CD4-positive, alpha-beta memory T cell (primary cell): ENCODE measurements around the gene CACFD1. TPM values are rescaled to one million over a fixed set of nuclear protein-coding genes. Genes with fewer than 3 reads are reported as not detected.
"Not testable (repeated sequence)": the region's sequence is repeated elsewhere in the genome, so short reads cannot be mapped to it uniquely, and the experiment has no call there.

Source experiments
- CTCF ChIA-PET: fragments of 350-600 bp; sonication (Branson Sonifier 250); formaldehyde crosslinking; loops from one replicate; lab custom pipeline; 2021; ENCODE audit warnings: inconsistent platforms; ENCODE audit not compliant: partially characterized antibody; lab: Charles Lee
- POLR2A ChIA-PET: fragments of 350-600 bp; sonication (Branson Sonifier 250); formaldehyde crosslinking; loops from one replicate; lab custom pipeline; 2021; ENCODE audit not compliant: partially characterized antibody; lab: Charles Lee
- DNase-seq, 5 donors: peaks; one replicate each; pipeline versions ENCODE4 v3.0.0 to v3.0.0-alpha.2; 2020 to 2022; ENCODE audit warnings: mixed read lengths in 1 of 5
- H3K27ac ChIP-seq: one replicate; pipeline ENCODE4 v1.7.0; 2013; ENCODE audit warnings: low read depth, low read length
- H3K27me3 ChIP-seq: 2 replicates; pipeline ENCODE4 v1.7.0; 2013; ENCODE audit warnings: mild to moderate bottlenecking, low read length, moderate library complexity; ENCODE audit not compliant: insufficient read depth
- H3K36me3 ChIP-seq: 2 replicates; pipeline ENCODE4 v1.7.0; 2013; ENCODE audit warnings: mild to moderate bottlenecking, low read length, moderate library complexity; ENCODE audit not compliant: insufficient read depth
- H3K4me1 ChIP-seq: 2 replicates; pipeline ENCODE4 v1.7.0; 2013; ENCODE audit warnings: mild to moderate bottlenecking, low read length, moderate library complexity; ENCODE audit not compliant: insufficient read depth
- H3K4me3 ChIP-seq, 2 donors: one replicate each; pipeline ENCODE4 v1.7.0; 2013; ENCODE audit warnings: low read length in 2 of 2, mild to moderate bottlenecking in 1 of 2
- H3K9me3 ChIP-seq, 2 donors: one replicate each; pipeline ENCODE4 v1.7.0; 2013; ENCODE audit warnings: low read length in 2 of 2, control low read depth in 1 of 2; ENCODE audit not compliant: control insufficient read depth in 1 of 2
- H3K27ac Mint-ChIP-seq, 7 donors: one replicate each; pipeline ENCODE4 v1.8.0; 2020 to 2021; ENCODE audit warnings: mixed read lengths in 7 of 7, mild to moderate bottlenecking in 6 of 7, inconsistent platforms in 3 of 7, moderate library complexity in 3 of 7
- H3K27me3 Mint-ChIP-seq, 2 donors: one replicate each; pipeline ENCODE4 v1.8.0; 2020 to 2021; ENCODE audit warnings: mixed read lengths in 2 of 2
- H3K36me3 Mint-ChIP-seq, 2 donors: one replicate each; pipeline ENCODE4 v1.8.0; 2020 to 2021; ENCODE audit warnings: mixed read lengths in 2 of 2, inconsistent platforms in 1 of 2, mild to moderate bottlenecking in 1 of 2
- H3K4me1 Mint-ChIP-seq, 4 donors: one replicate each; pipeline ENCODE4 v1.8.0; 2020 to 2021; ENCODE audit warnings: mixed read lengths in 4 of 4, mild to moderate bottlenecking in 1 of 4
- H3K4me3 Mint-ChIP-seq, 8 donors: one replicate each; pipeline ENCODE4 v1.8.0; 2020 to 2021; ENCODE audit warnings: mixed read lengths in 8 of 8, mild to moderate bottlenecking in 7 of 8, moderate library complexity in 6 of 8, inconsistent platforms in 3 of 8
- H3K9me3 Mint-ChIP-seq, 8 donors: one replicate each; pipeline ENCODE4 v1.8.0; 2020 to 2021; ENCODE audit warnings: mixed read lengths in 8 of 8, mild to moderate bottlenecking in 5 of 8, inconsistent platforms in 3 of 8, moderate library complexity in 1 of 8
- intact Hi-C: fragments of 100-400 bp; cut with micrococcal nuclease; formaldehyde crosslinking; loops from one replicate; pipeline ENCODE4 v1.15.1; 2023
- polyA plus RNA-seq, 2 donors: library from polyadenylated mRNA; unstranded; fragments of 300-500 nt; fragmentation: Illumina TruSeq; gene quantifications; one replicate each; pipeline ENCODE4 v1.2.3, GENCODE V29; 2021
- total RNA-seq, 2 experiments: library from RNA; stranded (reverse); gene quantifications; one replicate each; pipeline ENCODE4 v1.2.3, GENCODE V29; 2021

Gene CACFD1
- total and polyA plus RNA-seq, 4 experiments from 2014 or later, result 2.5 to 3.4 (median 2.8) TPM

GRCh38 chr9:133449760-133450159 is 10.0 kb upstream of the CACFD1 start:
- ChIA-PET CTCF (no interaction called here), POLR2A (no interaction called here)
- Histone ChIP-seq H3K9me3 (no peaks in the 10 kb centered on the region), H3K27ac (no peak overlapping the region), H3K27me3 (no peaks in the 10 kb centered on the region), H3K36me3 (no peaks in the 10 kb centered on the region), H3K4me1 (no peaks in the 10 kb centered on the region), H3K4me3 (no peak overlapping the region)
- Mint-ChIP-seq H3K9me3 (no peaks in the 10 kb centered on the region), H3K27ac (no peak overlapping the region), H3K4me3 (no peak overlapping the region), H3K36me3 (no peaks in the 10 kb centered on the region), H3K4me1 (no peaks in the 10 kb centered on the region), H3K27me3 (peaks cover 3 to 5% of the 10 kb centered on the region in 2 donors)
- intact Hi-C loops, result no loop called here
- peak in 1 of 5 donors; percentile 13 for DNase-seq

GRCh38 chr9:133451865-133452264 is 7.9 kb upstream of the CACFD1 start:
- H3K36me3 Mint-ChIP-seq, H3K4me3 Mint-ChIP-seq, H3K27me3 ChIP-seq, POLR2A ChIA-PET, H3K27ac Mint-ChIP-seq, H3K4me3 ChIP-seq, H3K27me3 Mint-ChIP-seq, intact Hi-C loops, H3K4me1 ChIP-seq, H3K9me3 Mint-ChIP-seq, H3K27ac ChIP-seq, H3K4me1 Mint-ChIP-seq, CTCF ChIA-PET, H3K36me3 ChIP-seq, H3K9me3 ChIP-seq: not testable (repeated sequence)
- peak in 1 of 5 donors; percentile 18 for DNase-seq

GRCh38 chr9:133452562-133452961 is 7.2 kb upstream of the CACFD1 start:
- Histone ChIP-seq H3K27ac (no peak overlapping the region), H3K9me3 (no peaks in the 10 kb centered on the region), H3K4me3 (no peak overlapping the region), H3K27me3 (no peaks in the 10 kb centered on the region), H3K4me1 (no peaks in the 10 kb centered on the region), H3K36me3 (no peaks in the 10 kb centered on the region)
- Mint-ChIP-seq H3K4me1 (no peaks in the 10 kb centered on the region), H3K36me3 (no peaks in the 10 kb centered on the region), H3K4me3 (no peak overlapping the region), H3K9me3 (no peaks in the 10 kb centered on the region), H3K27ac (no peak overlapping the region), H3K27me3 (peaks cover 0 to 3% of the 10 kb centered on the region in 2 donors)
- CTCF ChIA-PET, result interaction anchor here (1.0 kb wide), 1 partner anchor 266 kb away, joined by 3 read pairs; no protein-coding TSS in a partner anchor
- POLR2A ChIA-PET, result no interaction called here
- intact Hi-C loops, result no loop called here
- DNase-seq, result no peak

GRCh38 chr9:133453651-133454050 is 6.1 kb upstream of the CACFD1 start:
- peak in 1 of 5 donors; percentile 3 for DNase-seq
- no peak overlapping the region for H3K27ac Mint-ChIP-seq
- Histone ChIP-seq H3K9me3 (no peaks in the 10 kb centered on the region), H3K36me3 (no peaks in the 10 kb centered on the region), H3K27me3 (no peaks in the 10 kb centered on the region), H3K27ac (no peak overlapping the region), H3K4me3 (no peak overlapping the region), H3K4me1 (peaks cover 1% of the 10 kb centered on the region)
- H3K9me3 Mint-ChIP-seq, result no peaks in the 10 kb centered on the region
- POLR2A ChIA-PET, result no interaction called here
- no peaks in the 10 kb centered on the region for H3K36me3 Mint-ChIP-seq
- CTCF ChIA-PET, result no interaction called here
- intact Hi-C loops, result no loop called here
- peaks cover 0 to 2% (median 1%) of the 10 kb centered on the region in 4 donors for H3K4me1 Mint-ChIP-seq
- H3K4me3 Mint-ChIP-seq, result no peak overlapping the region
- peaks cover 0 to 3% of the 10 kb centered on the region in 2 donors for H3K27me3 Mint-ChIP-seq

GRCh38 chr9:133454325-133454724 is 5.5 kb upstream of the CACFD1 start:
- H3K4me1 Mint-ChIP-seq, result peaks cover 0 to 9% (median 4%) of the 10 kb centered on the region in 4 donors
- POLR2A ChIA-PET, result no interaction called here

GRCh38 chr9:133454943-133455673 is 4.7 kb upstream of the CACFD1 start:
- H3K27ac Mint-ChIP-seq, result peak overlapping the region in 1 of 7 donors; percentile 78
- ChIA-PET CTCF (no interaction called here), POLR2A (no interaction called here)
- H3K36me3 ChIP-seq, result no peaks in the 10 kb centered on the region
- H3K36me3 Mint-ChIP-seq, result peaks cover 0 to 4% of the 10 kb centered on the region in 2 donors
- H3K9me3 Mint-ChIP-seq, result no peaks in the 10 kb centered on the region
- no peak overlapping the region for H3K4me3 Mint-ChIP-seq
- peaks cover 10% of the 10 kb centered on the region for H3K4me1 ChIP-seq
- H3K27me3 Mint-ChIP-seq, result no peaks in the 10 kb centered on the region
- no peak overlapping the region for H3K4me3 ChIP-seq
- no peak overlapping the region for H3K27ac ChIP-seq
- peak in 1 of 5 donors; percentile 13 for DNase-seq
- H3K27me3 ChIP-seq, result no peaks in the 10 kb centered on the region
- intact Hi-C loops, result no loop called here
- H3K4me1 Mint-ChIP-seq, result peaks cover 0 to 16% (median 5%) of the 10 kb centered on the region in 4 donors
- H3K9me3 ChIP-seq, result no peaks in the 10 kb centered on the region

More at GRCh38 chr9:133454325-133454724, 5.5 kb upstream of the CACFD1 start:
- Histone ChIP-seq H3K4me3 (no peak overlapping the region), H3K27me3 (no peaks in the 10 kb centered on the region), H3K4me1 (peaks cover 8% of the 10 kb centered on the region), H3K27ac (no peak overlapping the region), H3K9me3 (no peaks in the 10 kb centered on the region), H3K36me3 (no peaks in the 10 kb centered on the region)
- no peaks in the 10 kb centered on the region for H3K27me3 Mint-ChIP-seq
- H3K9me3 Mint-ChIP-seq, result no peaks in the 10 kb centered on the region
- H3K36me3 Mint-ChIP-seq, result no peaks in the 10 kb centered on the region
- CTCF ChIA-PET, result no interaction called here
- no peak overlapping the region for H3K4me3 Mint-ChIP-seq
- intact Hi-C loops, result no loop called here
- H3K27ac Mint-ChIP-seq, result no peak overlapping the region
- peak in 1 of 5 donors; percentile 3 for DNase-seq

- Histone ChIP-seq H3K9me3 (no peaks in the 10 kb centered on the region), H3K4me1 (peaks cover 10% of the 10 kb centered on the region), H3K4me3 (no peak overlapping the region), H3K36me3 (no peaks in the 10 kb centered on the region), H3K27me3 (no peaks in the 10 kb centered on the region), H3K27ac (no peak overlapping the region)
- peaks cover 0 to 4% of the 10 kb centered on the region in 2 donors for H3K36me3 Mint-ChIP-seq
- DNase-seq, result no peak
- H3K27me3 Mint-ChIP-seq, result no peaks in the 10 kb centered on the region
- CTCF ChIA-PET, result no interaction called here
- H3K4me3 Mint-ChIP-seq, result no peak overlapping the region
- peaks cover 2 to 21% (median 6%) of the 10 kb centered on the region in 4 donors for H3K4me1 Mint-ChIP-seq
- no peaks in the 10 kb centered on the region for H3K9me3 Mint-ChIP-seq
- POLR2A ChIA-PET, result no interaction called here
- intact Hi-C loops, result no loop called here
- no peak overlapping the region for H3K27ac Mint-ChIP-seq
These were observed 3.8 kb upstream of the CACFD1 start for GRCh38 chr9:133455936-133456335.
